Measurements from ENCODE around the gene BAIAP3. TPM values are rescaled to one million over a fixed set of nuclear protein-coding genes. Genes with fewer than 3 reads are reported as not detected.

The BAIAP3 gene
- total and polyA plus RNA-seq, 2 of the 8 experiments (the other 6 are each of a cell fraction or from before 2014, with no cell fraction given): 2.9 to 6.8 TPM

- no peak overlapping the region for H2AK5ac ChIP-seq (ENCODE audit: low read depth, low read length)
- no peak overlapping the region for H2BK5ac ChIP-seq (ENCODE audit: low read depth, low read length)
- CTCF ChIA-PET (ENCODE audit: partially characterized antibody): interaction anchor here (0.6 to 4.7 kb wide), 13 partner anchors 10 to 416 kb away, joined by 3 to 35 read pairs (median 3); partner anchors contain the start of genes MAPK8IP3 and UBE2I
- H3K4ac ChIP-seq (replicated peaks; ENCODE audit: insufficient read length, low read depth, low read length): no peak overlapping the region
- no peak overlapping the region for H4K5ac ChIP-seq (ENCODE audit: insufficient read length, low read depth, low read length)
- WGBS, 2 experiments (ENCODE audit: extremely low coverage in 1 of 2, insufficient coverage in 1 of 2, insufficient read length in 1 of 2, insufficient replicate concordance in 2 of 2, low coverage in 1 of 2, low lambda C conversion rate in 2 of 2, missing lambda C conversion rate in 1 of 2): 33% methylated on average over 15 of the region's 22 CpGs; no CpG with 5 or more reads in 1 of the 2 experiments
- POLR2A ChIA-PET (ENCODE audit: partially characterized antibody): interaction anchor here (0.6 to 1.6 kb wide), 5 partner anchors 9 to 823 kb away, joined by 3 to 4 read pairs (median 3); no protein-coding TSS in a partner anchor
- DNase-seq (ENCODE audit: low read depth in 1 of 2, low spot score in 2 of 2) (no peak), FAIRE-seq (no peak)
- no peak overlapping the region for H2BK20ac ChIP-seq (ENCODE audit: low read length)
- no peak overlapping the region; the same call in 1 of the 2 replicates for H4K8ac ChIP-seq (ENCODE audit: extremely low read depth, insufficient read depth, low read length)
- peaks cover 7 to 39% (median 26%) of the 10 kb centered on the region in 4 experiments for H3K27me3 ChIP-seq (replicated peaks in 1 of 4; ENCODE audit: control insufficient read depth in 3 of 4, extremely low read depth in 1 of 4, insufficient read depth in 3 of 4, low read length in 3 of 4)
- H2AFZ ChIP-seq (ENCODE audit: low read length): no peak overlapping the region
- H3K9me3 ChIP-seq (ENCODE audit: insufficient read depth in 2 of 2, low read depth in 1 of 2, low read length in 1 of 2): no peaks in the 10 kb centered on the region
- H2BK12ac ChIP-seq (ENCODE audit: low read depth, low read length): no peak overlapping the region
- no peaks in the 10 kb centered on the region for H3K79me1 ChIP-seq (ENCODE audit: low read depth, low read length)
- H2BK15ac ChIP-seq (ENCODE audit: low read length): no peak overlapping the region
- no peak overlapping the region for H3K23ac ChIP-seq (ENCODE audit: insufficient read length)
- H3K14ac ChIP-seq (ENCODE audit: insufficient read length): no peak overlapping the region
- peaks cover 3 to 24% (median 12%) of the 10 kb centered on the region in 4 experiments; a peak in 6 of 7 replicates for H3K4me1 ChIP-seq (replicated peaks in 1 of 4; ENCODE audit: control insufficient read depth in 3 of 4, insufficient read depth in 4 of 4, low read length in 3 of 4)
- H3K4me3 ChIP-seq (ENCODE audit: extremely low read depth in 1 of 4, insufficient read depth in 2 of 4, low read depth in 3 of 4, low read length in 4 of 4): peak overlapping the region in 3 of 4 experiments; percentile 24 to 55 (median 27); a peak in 5 of 8 replicates
- H3K36me3 ChIP-seq (ENCODE audit: control insufficient read depth in 2 of 4, insufficient read depth in 4 of 4, low read length in 3 of 4): no peaks in the 10 kb centered on the region
- H3K79me2 ChIP-seq (ENCODE audit: control insufficient read depth in 1 of 2, insufficient read depth in 2 of 2, low read length in 2 of 2): no peaks in the 10 kb centered on the region
- no peak overlapping the region for H3K18ac ChIP-seq (ENCODE audit: extremely low read depth, low read length)
- H3K27ac ChIP-seq (ENCODE audit: low read depth, low read length): no peak overlapping the region
- no peak overlapping the region for H4K91ac ChIP-seq (replicated peaks; ENCODE audit: insufficient read length, low read length)
- H3K56ac ChIP-seq (replicated peaks; ENCODE audit: insufficient read length, low read depth, low read length): no peak overlapping the region
- H4K20me1 ChIP-seq (replicated peaks in 1 of 2; ENCODE audit: control insufficient read depth in 1 of 2, insufficient read depth in 2 of 2, low read length in 2 of 2): peaks cover 0 to 2% of the 10 kb centered on the region in 2 experiments
- no peak overlapping the region for H3K9ac ChIP-seq (replicated peaks in 1 of 4; ENCODE audit: extremely low read depth in 1 of 4, low read depth in 3 of 4, low read length in 3 of 4)
- H3K4me2 ChIP-seq (ENCODE audit: insufficient read depth in 1 of 2, low read depth in 2 of 2, low read length in 2 of 2): peak overlapping the region; percentile 51 to 73
- peaks cover 3% of the 10 kb centered on the region; the same call in 1 of the 2 replicates for H3K23me2 ChIP-seq (ENCODE audit: low read depth, low read length)
- H2BK120ac ChIP-seq (replicated peaks; ENCODE audit: low read depth, low read length): no peak overlapping the region
- TF ChIP-seq BACH1 (IDR thresholded peaks at IDR 0.05; ENCODE audit: low read length) (no peak), RFX5 (IDR thresholded peaks at IDR 0.05; ENCODE audit: borderline replicate concordance, low read depth, low read length) (no peak), ZNF274 (IDR thresholded peaks at IDR 0.05; ENCODE audit: borderline replicate concordance, extremely low read depth, low read length) (no peak), TAF7 (optimal IDR thresholded peaks at IDR 0.05; ENCODE audit: borderline replicate concordance, low read depth, low read length) (no peak), EP300 (IDR thresholded peaks at IDR 0.05; ENCODE audit: borderline replicate concordance in 1 of 2, low read depth in 2 of 2, low read length in 2 of 2) (no peak), NANOG (IDR thresholded peaks at IDR 0.05; ENCODE audit: insufficient read depth, low read depth, low read length, poor library complexity, severe bottlenecking) (no peak), ATF3 (IDR thresholded peaks at IDR 0.05; ENCODE audit: insufficient read depth, low read depth, low read length) (no peak), SP2 (IDR thresholded peaks at IDR 0.05; ENCODE audit: low read length) (no peak), GABPA (IDR thresholded peaks at IDR 0.05; ENCODE audit: borderline replicate concordance, insufficient read depth, low read length) (peak; percentile 36; the same call in 1 of the 2 replicates), CHD2 (IDR thresholded peaks at IDR 0.05; ENCODE audit: low read length) (no peak), POLR2A (IDR thresholded peaks at IDR 0.05; ENCODE audit: control extremely low read depth in 1 of 2, low read depth in 2 of 2, low read length in 2 of 2) (no peak), E2F6 (IDR thresholded peaks at IDR 0.05) (no peak)
Observed at GRCh38 chr16:1290063-1290501, 43.4 kb upstream of the BAIAP3 start.
